ENCODE data around the gene CEBPZ.
"Not testable (repeated sequence)": the region's sequence is repeated elsewhere in the genome, so short reads cannot be mapped to it uniquely, and the experiment has no call there.

The CEBPZ gene

DNA sequence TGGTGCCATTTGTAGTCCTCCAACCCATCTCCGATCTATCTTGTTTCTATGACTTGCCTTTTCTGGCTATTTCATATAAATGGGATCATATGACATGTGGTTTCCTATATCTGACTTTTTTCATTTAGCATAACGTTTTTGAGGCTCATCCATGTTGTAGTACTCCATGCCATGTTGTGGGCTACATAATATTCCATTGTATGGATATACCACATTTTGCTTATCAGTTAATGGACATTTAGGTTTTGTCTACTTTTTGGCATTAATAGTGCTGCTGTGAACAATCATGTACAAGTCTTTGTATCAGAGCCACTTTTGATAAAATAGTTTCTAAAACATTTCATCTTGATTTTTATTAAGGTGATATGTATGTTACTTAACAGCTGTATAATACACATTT, 27.7 kb downstream of the CEBPZ start:
- DNase-seq (ENCODE audit: low read depth) = no peak
- TF ChIP-seq, protein P1, sequence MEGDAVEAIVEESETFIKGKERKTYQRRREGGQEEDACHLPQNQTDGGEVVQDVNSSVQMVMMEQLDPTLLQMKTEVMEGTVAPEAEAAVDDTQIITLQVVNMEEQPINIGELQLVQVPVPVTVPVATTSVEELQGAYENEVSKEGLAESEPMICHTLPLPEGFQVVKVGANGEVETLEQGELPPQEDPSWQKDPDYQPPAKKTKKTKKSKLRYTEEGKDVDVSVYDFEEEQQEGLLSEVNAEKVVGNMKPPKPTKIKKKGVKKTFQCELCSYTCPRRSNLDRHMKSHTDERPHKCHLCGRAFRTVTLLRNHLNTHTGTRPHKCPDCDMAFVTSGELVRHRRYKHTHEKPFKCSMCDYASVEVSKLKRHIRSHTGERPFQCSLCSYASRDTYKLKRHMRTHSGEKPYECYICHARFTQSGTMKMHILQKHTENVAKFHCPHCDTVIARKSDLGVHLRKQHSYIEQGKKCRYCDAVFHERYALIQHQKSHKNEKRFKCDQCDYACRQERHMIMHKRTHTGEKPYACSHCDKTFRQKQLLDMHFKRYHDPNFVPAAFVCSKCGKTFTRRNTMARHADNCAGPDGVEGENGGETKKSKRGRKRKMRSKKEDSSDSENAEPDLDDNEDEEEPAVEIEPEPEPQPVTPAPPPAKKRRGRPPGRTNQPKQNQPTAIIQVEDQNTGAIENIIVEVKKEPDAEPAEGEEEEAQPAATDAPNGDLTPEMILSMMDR (conservative IDR thresholded peaks at IDR 0.05; ENCODE audit: low read depth, low read length) = no peak
- H3K4me3 ChIP-seq (ENCODE audit: low read depth, low read length) = no peak overlapping the region

DNA sequence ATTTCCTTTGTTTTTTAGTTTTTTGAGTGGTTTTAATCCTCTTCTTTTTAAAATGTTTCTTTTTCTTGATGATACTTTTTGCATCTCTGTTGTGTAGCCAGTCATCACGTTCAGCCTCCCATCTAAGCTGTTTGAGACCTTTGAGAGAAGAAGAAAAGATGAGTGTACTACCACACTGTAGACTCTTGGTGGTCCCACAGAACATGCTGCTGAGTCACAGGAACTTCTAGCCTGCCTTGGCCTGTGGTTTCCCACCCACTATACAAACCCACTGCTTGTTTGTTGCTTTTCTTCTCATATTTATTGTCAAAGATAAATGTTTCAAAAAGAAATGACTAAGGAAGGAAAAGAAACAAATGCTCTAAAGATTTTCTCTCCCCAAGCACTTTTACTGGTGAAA, 29.6 kb downstream of the CEBPZ start:
- TF ChIP-seq, protein P1 (conservative IDR thresholded peaks at IDR 0.05; ENCODE audit: low read depth, low read length) = no peak
- DNase-seq (ENCODE audit: low read depth) = peak; percentile 31
- H3K4me3 ChIP-seq (ENCODE audit: low read depth, low read length) = no peak overlapping the region

DNA sequence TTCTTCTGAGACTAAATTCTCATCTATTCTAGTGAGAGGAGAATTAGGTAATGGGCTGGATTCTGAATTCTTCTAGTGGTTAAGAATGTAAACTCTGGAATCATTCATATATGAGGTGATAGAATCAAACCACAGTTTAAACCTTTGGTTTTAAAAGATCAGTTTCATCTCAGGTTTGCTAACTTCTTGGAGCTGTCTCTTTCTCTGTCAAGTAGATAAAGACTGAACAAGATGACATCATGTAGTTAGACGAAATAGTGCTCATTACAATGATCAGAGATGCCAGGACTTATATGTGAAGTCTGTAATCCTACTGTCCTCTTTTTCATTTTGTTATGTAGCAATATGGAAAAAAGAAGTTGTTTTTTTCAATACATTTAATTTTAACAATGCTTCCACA, 30.2 kb downstream of the CEBPZ start:
- no peak overlapping the region for H3K4me3 ChIP-seq (ENCODE audit: low read depth, low read length)
- DNase-seq (ENCODE audit: low read depth) = peak; percentile 30
- TF ChIP-seq, protein P1 (conservative IDR thresholded peaks at IDR 0.05; ENCODE audit: low read depth, low read length) = no peak

DNA sequence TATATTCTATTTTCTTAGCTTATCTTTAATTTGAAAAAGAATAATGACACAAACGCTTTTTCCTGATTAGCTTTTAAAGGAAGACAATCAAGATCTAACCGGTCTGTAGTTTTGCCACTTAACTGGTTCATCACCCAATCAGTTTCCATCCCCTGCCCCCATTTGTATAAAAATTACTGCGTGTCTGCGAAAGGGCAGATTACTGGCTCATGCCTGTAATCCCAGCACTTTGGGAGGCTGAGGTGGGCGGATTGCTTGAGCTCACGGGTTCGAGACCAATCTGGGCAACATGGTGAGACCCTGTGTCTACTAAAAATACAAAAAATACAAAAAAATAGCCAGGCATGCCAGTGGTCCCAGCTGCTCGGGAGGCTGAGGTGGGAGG, 32.7 kb downstream of the CEBPZ start:
- H3K4me3 ChIP-seq (ENCODE audit: low read depth, low read length) = no peak overlapping the region
- no peak for DNase-seq (ENCODE audit: low read depth)
- TF ChIP-seq, protein P1 (conservative IDR thresholded peaks at IDR 0.05; ENCODE audit: low read depth, low read length) = no peak

DNA sequence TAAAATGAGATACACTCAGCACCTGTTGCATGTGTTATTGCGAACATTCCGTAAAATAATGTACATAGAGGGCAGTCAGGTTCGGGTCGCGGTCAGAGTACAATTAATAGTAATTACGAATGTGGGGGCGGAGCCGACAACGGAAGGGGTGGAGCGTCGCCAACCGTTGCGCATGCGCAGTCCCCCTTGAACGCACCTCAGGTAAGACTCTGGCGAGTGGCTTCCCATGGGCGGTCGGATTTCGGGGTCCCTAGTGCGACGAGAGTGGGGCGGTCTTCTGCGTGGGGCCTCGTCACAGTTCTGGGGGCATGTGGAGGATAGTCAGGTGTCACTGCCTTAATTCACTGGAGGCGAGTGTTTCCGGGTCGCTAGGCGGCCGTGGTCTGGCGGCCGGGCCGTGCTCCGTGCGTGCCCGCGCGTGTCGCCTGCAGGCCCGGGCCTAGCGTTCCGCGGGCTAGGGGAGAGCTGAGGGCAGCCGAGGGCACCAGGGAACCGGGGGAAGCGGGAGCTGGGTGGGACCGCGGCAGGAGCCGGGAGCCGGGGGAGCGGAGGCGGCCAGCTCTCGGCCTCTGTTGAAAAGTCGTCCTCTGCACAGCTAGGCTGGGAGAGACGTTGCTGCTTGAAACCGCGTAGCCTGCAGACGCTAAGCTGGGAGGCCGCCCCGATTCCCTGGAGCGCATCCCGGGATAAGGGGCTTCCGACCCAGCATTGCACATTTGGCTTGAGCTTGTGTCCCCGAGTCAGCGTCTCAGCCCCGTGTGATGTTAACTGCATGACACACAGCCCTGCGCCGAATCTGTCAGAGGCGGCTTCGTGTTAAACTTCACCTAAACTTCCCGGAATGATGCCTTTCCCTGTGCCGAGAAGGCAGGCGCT, 34.8 kb downstream of the CEBPZ start, which contains the start of gene CEBPZOS:
Gene CEBPZOS, plus strand, starts transcription at position 177 of the 876 bp plus-strand sequence. CDS start 3,209 bp downstream, outside the sequence.
- TF ChIP-seq, protein P1 (conservative IDR thresholded peaks at IDR 0.05; ENCODE audit: low read depth, low read length) = peak; percentile 6
- peak; percentile 83 for DNase-seq (ENCODE audit: low read depth)
- H3K4me3 ChIP-seq (ENCODE audit: low read depth, low read length) = peak within 1 kb of the TSS; percentile 94

DNA sequence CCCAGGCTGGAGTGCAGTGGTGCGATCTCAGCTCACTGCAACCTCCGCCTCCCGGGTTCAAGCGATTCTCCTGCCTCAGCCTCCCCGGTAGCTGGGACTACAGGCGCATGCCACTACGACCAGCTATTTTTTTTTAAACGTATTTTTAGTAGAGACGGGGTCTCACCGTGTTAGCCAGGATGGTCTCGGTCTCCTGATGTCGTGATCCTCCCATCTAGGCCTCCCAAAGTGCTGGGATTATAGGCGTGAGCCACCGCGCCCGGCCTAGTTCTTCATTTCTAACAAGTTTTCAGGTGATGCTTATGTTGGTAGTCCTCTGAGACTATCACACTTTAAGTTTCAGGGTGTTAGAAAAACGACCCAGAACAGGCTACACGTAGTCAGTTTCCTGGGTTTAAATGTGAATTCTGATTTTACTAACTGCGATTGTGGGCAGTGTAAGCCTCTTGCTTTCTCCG, 35.5 kb downstream of the CEBPZ start:
- not testable (repeated sequence) for DNase-seq (ENCODE audit: low read depth)
- H3K4me3 ChIP-seq (ENCODE audit: low read depth, low read length) = peak overlapping the region; percentile 94

DNA sequence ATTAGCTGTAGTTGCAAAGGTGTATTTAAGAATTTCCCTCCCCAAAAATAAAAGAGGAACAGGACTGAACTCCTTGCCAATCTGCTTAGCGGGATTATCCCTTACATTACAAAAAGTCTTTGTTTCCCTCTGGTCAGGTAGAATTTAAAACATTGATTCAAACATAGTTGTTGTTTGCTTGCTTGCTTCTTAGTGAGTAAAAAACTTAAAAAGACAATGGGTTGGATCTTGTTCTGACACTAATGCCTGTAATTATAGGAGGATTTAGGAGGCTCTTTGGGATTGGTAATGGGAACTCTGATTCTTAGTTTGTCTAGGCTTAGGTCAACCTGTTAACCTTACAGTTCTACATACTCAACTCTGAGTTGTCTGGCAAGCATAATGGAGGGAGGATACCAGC, 38.8 kb downstream of the CEBPZ start:
- TF ChIP-seq, protein P1 (conservative IDR thresholded peaks at IDR 0.05; ENCODE audit: low read depth, low read length) = no peak
- no peak overlapping the region for H3K4me3 ChIP-seq (ENCODE audit: low read depth, low read length)
- DNase-seq (ENCODE audit: low read depth) = no peak
